Activated CD4-positive, alpha-beta memory T cell treated with anti-CD3 and anti-CD28 coated beads for 36 hours (primary cell): ENCODE results near the gene CD151. TPM values are rescaled to one million over a fixed set of nuclear protein-coding genes. Genes with fewer than 3 reads are reported as not detected.

Experiments used
- CTCF ChIA-PET: fragments of 350-600 bp; sonication (Branson Sonifier 250); formaldehyde crosslinking; loops from one replicate; lab custom pipeline; 2021; ENCODE audit warnings: antibody characterized with exemption, inconsistent platforms; lab: Charles Lee
- POLR2A ChIA-PET: fragments of 350-600 bp; sonication (Branson Sonifier 250); formaldehyde crosslinking; loops from one replicate; lab custom pipeline; 2021; ENCODE audit warnings: antibody characterized with exemption; lab: Charles Lee
- DNase-seq: peaks from one replicate; pipeline ENCODE4 v3.0.0-alpha.2; 2020
- H3K27ac Mint-ChIP-seq: one replicate; pipeline ENCODE4 v1.8.0; 2021; ENCODE audit warnings: mixed read lengths
- H3K27me3 Mint-ChIP-seq: one replicate; pipeline ENCODE4 v1.8.0; 2021; ENCODE audit warnings: mixed read lengths
- H3K36me3 Mint-ChIP-seq: one replicate; pipeline ENCODE4 v1.8.0; 2021; ENCODE audit warnings: mixed read lengths
- H3K4me1 Mint-ChIP-seq: one replicate; pipeline ENCODE4 v1.8.0; 2021; ENCODE audit warnings: low read depth, mixed read lengths
- H3K4me3 Mint-ChIP-seq: one replicate; pipeline ENCODE4 v1.8.0; 2021; ENCODE audit warnings: mild to moderate bottlenecking, mixed read lengths
- H3K9me3 Mint-ChIP-seq: one replicate; pipeline ENCODE4 v1.8.0; 2021; ENCODE audit warnings: mixed read lengths
- intact Hi-C: fragments of 100-400 bp; cut with micrococcal nuclease; formaldehyde crosslinking; loops from one replicate; pipeline ENCODE4 v1.15.1; 2023
- total RNA-seq, 2 experiments: library from RNA; stranded (reverse); gene quantifications; one replicate each; pipeline ENCODE4 v1.2.3, GENCODE V29; 2021

Gene CD151
- total RNA-seq, 2 experiments from 2014 or later, result 40.2 to 40.9 TPM

DNA sequence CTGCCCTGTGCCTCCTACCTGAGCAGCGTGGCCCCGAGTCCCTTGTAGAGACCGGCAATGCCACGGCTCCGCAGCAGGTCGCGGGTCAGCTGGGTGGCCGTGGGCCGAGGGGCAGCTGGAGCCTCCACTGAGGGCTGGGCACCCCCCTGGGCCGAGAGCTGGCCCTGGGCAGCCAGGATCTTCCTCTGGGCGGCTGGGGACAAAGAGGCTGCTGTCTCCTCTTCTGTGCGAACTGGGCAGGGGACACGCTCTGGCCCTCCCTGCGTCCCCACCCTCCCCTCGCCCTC, 40.3 kb upstream of the CD151 start:
- no peak for DNase-seq
- no peak overlapping the region for H3K27ac Mint-ChIP-seq
- CTCF ChIA-PET, result no interaction called here
- no peak overlapping the region for H3K4me3 Mint-ChIP-seq
- peaks cover 15% of the 10 kb centered on the region for H3K4me1 Mint-ChIP-seq
- POLR2A ChIA-PET, result no interaction called here
- H3K27me3 Mint-ChIP-seq, result no peaks in the 10 kb centered on the region
- peaks cover 15% of the 10 kb centered on the region for H3K36me3 Mint-ChIP-seq
- H3K9me3 Mint-ChIP-seq, result no peaks in the 10 kb centered on the region
- intact Hi-C loops, result loop anchor here (10.0 kb wide), 1 partner anchor 378 kb away; the partner anchor contains the start of gene SIGIRR

DNA sequence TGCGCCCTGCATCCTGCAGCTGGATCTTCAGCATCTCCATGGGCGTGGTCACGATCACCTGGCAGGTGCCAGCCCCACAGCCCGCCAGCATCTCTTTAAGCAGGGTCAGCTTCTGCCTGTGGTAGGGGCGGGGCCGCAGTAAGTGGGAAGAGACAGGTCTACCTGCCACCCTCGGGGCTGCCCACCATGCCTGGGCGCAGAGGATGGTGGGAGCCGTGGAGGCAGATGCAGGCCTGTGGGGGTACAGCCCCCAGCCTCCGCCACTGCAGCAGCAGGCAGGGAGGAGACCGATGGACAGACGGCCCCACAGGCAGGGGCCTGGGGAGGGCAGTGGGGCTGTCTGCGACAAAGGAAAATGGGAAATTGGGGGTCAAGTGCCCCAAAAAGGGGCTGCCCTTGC, 39.9 kb upstream of the CD151 start:
- ChIA-PET CTCF (interaction anchor here (0.6 kb wide), 1 partner anchor 1364 kb away, joined by 5 read pairs; no protein-coding TSS in a partner anchor), POLR2A (no interaction called here)
- Mint-ChIP-seq H3K27me3 (no peaks in the 10 kb centered on the region), H3K4me3 (no peak overlapping the region), H3K9me3 (no peaks in the 10 kb centered on the region), H3K27ac (no peak overlapping the region), H3K36me3 (peaks cover 15% of the 10 kb centered on the region), H3K4me1 (peaks cover 15% of the 10 kb centered on the region)
- intact Hi-C loops, result loop anchor here (10.0 kb wide), 1 partner anchor 378 kb away; the partner anchor contains the start of gene SIGIRR
- DNase-seq, result no peak

DNA sequence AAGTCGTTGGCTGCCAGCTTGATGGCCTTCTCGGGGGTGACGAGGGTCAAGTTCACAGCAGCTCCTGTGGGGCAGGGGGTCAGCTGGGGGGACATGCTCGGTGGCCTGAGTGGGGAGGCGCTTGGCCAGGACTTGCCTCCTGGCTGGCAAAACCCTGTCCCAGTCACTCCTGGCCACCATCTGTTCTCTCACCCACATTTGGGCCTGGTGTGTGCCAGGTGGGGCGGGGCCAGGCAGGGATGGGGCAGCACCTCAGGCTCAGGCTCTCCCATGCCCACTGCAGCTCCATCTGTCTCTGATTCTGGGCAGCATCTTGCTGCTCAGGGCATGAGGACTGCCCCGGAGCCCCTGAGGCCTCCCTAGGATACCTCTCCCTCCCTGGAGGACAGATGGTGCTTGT, 39.2 kb upstream of the CD151 start:
- ChIA-PET CTCF (interaction anchor here (0.6 kb wide), 1 partner anchor 1363 kb away, joined by 5 read pairs; no protein-coding TSS in a partner anchor), POLR2A (no interaction called here)
- Mint-ChIP-seq H3K36me3 (peaks cover 15% of the 10 kb centered on the region), H3K4me3 (no peak overlapping the region), H3K4me1 (peaks cover 15% of the 10 kb centered on the region), H3K27ac (no peak overlapping the region), H3K9me3 (no peaks in the 10 kb centered on the region), H3K27me3 (no peaks in the 10 kb centered on the region)
- intact Hi-C loops, result loop anchor here (10.0 kb wide), 1 partner anchor 379 kb away; the partner anchor contains the start of gene SIGIRR
- no peak for DNase-seq

DNA sequence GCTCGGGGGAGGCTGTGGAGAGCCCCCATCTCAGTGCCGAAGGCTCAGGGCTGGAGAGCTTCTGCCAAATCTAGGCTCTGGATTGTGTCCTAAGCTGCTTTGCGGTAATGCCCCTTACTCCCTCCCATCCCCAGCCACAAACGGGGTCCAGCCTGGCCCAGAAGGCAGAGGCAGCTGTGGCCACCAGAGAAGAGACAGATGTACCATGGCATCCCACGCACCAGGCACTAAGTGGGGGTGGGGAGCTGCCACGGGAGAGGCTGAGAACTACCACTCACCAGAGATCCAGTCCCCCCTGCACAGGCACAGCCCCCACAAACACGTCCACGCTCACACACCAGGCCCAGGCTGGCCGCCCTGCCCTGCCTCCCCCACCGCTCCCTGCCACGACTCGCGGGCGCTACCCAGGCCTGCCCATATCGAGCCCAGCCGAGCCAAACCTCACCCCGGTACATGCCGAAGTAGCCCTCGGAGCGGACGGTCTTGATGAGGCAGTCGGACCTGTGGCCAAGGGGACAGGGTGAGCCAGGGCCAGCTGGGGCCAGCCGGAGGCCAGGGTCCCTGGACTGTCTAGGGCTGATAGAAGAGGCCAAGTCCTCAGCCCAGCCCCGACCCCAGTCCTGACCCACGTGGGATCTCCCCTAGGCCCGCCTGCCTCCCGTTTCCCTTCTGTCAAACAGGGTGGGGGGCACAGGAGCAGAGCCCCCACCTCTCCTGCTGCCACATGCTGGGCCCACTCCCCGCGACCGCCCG, 38.6 kb upstream of the CD151 start:
- POLR2A ChIA-PET, result no interaction called here
- Mint-ChIP-seq H3K4me3 (no peak overlapping the region), H3K27me3 (no peaks in the 10 kb centered on the region), H3K36me3 (peaks cover 15% of the 10 kb centered on the region), H3K4me1 (peaks cover 15% of the 10 kb centered on the region), H3K9me3 (no peaks in the 10 kb centered on the region), H3K27ac (no peak overlapping the region)
- DNase-seq, result no peak
- intact Hi-C loops, result loop anchor here (10.0 kb wide), 1 partner anchor 379 kb away; the partner anchor contains the start of gene SIGIRR
- CTCF ChIA-PET, result no interaction called here

DNA sequence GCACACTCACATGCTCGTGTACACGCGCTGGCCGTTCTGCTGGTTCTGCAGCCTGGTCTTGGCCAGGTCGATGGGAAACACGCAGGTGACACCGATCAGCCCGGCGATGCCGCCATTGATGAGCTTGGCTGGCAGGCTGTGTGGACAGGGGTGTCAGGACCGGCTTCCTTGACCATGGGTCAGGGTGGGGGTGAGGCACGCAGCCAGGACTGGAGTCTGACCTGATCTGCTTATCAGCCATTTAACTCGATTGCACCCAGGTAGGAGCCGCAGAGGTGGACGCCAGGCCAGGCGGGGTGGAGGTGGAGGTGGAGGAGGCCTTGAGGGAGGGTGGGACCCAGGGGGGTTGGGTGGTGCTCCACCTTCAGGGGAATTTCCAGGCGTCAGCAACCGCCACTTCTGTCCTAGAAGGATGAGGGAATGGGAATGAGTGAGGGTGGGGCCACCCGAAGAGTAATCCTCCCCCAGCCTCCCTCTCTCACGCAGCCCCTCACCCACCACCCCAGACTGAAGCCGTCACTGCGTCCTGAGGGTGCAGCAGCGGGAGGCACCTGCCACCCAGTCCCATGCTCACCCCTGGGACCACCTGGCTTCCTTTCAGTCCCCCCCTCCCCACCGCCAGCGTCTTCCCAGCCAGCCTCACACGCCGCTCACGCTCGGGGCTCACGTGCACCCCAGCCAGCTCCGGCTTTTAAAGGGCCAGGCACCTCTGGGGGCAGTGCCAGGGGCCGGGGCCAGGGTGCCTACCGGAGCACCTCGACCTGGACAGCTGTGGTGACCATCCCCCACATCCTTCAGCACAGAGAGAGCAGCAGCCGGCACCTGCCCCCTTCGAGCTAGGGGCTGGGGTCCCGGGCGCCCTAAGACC, 37.8 kb upstream of the CD151 start:
- Mint-ChIP-seq H3K36me3 (peaks cover 15% of the 10 kb centered on the region), H3K4me3 (peak overlapping the region; percentile 81), H3K4me1 (peaks cover 15% of the 10 kb centered on the region), H3K27ac (no peak overlapping the region), H3K27me3 (no peaks in the 10 kb centered on the region), H3K9me3 (no peaks in the 10 kb centered on the region)
- intact Hi-C loops, result loop anchor here (5.0 to 10.0 kb wide), 3 partner anchors 178 to 380 kb away; partner anchors contain the start of genes IRF7 and SIGIRR
- ChIA-PET CTCF (interaction anchor here (1.2 kb wide), 1 partner anchor 10 kb away, joined by 6 read pairs; the partner anchor contains the start of gene PIDD1), POLR2A (interaction anchor here (1.1 to 2.5 kb wide), 5 partner anchors 11 to 179 kb away, joined by 4 to 14 read pairs (median 6); partner anchors contain the start of genes IRF7, PIDD1 and RPLP2)
- no peak for DNase-seq

DNA sequence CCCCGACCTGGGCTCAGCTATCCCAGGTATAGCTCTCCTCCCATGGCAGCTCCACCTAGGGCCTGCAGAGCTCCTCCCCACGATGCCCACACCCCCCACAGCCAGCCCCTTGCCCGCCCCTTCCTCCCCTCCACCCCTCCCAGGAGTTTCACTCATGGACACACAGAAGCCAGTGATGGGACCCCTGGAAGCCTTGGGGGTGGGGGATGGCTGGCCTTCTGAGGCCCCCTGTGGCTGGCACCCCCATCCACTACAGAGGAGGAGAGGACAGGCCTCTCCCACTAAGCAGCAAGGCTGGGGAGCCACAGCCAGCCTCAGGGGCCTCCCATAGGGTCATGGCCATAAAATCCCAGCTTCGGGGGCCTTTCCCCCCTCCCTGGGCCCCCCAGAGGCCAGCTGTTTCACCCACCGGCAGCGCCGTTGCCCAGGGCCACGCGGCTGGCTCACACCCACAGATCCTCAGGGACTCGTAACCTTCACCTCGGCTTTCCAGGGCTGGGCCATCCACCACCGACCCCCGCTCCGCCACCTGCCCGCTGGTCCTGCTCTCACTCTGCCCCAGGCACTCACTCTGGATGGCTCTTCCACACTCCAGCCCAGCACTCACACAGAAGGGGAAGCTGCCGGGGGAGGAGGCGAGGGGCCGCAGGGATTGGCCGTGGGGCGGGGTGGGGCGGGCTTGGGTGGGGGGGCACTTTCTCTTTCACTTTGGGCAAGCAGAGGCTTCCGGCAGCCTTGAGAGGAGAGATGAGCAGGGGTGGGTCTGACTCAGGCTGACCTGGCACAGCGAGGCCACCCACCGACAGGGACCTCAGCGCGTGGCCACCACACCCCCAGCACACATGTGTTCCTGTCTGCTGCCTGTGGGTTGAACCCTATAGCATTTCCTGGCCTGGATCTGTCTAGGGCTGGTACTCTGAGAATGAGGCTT, 36.9 kb upstream of the CD151 start:
- peaks cover 17% of the 10 kb centered on the region for H3K36me3 Mint-ChIP-seq
- peak overlapping the region; percentile 81 for H3K4me3 Mint-ChIP-seq
- ChIA-PET POLR2A (interaction anchor here (0.6 to 2.5 kb wide), 7 partner anchors 10 to 515 kb away, joined by 3 to 14 read pairs (median 6); partner anchors contain the start of genes IRF7, PIDD1 and RPLP2), CTCF (interaction anchor here (1.2 to 1.6 kb wide), 2 partner anchors 9 to 19 kb away, joined by 5 to 6 read pairs; partner anchors contain the start of genes GATD1 and PIDD1)
- intact Hi-C loops, result loop anchor here (1.0 to 10.0 kb wide), 8 partner anchors 9 to 381 kb away; partner anchors contain the start of genes GATD1, IRF7, PIDD1 and RPLP2
- peaks cover 15% of the 10 kb centered on the region for H3K4me1 Mint-ChIP-seq
- H3K9me3 Mint-ChIP-seq, result no peaks in the 10 kb centered on the region
- DNase-seq, result peak; percentile 94
- peak overlapping the region; percentile 76 for H3K27ac Mint-ChIP-seq
- no peaks in the 10 kb centered on the region for H3K27me3 Mint-ChIP-seq

DNA sequence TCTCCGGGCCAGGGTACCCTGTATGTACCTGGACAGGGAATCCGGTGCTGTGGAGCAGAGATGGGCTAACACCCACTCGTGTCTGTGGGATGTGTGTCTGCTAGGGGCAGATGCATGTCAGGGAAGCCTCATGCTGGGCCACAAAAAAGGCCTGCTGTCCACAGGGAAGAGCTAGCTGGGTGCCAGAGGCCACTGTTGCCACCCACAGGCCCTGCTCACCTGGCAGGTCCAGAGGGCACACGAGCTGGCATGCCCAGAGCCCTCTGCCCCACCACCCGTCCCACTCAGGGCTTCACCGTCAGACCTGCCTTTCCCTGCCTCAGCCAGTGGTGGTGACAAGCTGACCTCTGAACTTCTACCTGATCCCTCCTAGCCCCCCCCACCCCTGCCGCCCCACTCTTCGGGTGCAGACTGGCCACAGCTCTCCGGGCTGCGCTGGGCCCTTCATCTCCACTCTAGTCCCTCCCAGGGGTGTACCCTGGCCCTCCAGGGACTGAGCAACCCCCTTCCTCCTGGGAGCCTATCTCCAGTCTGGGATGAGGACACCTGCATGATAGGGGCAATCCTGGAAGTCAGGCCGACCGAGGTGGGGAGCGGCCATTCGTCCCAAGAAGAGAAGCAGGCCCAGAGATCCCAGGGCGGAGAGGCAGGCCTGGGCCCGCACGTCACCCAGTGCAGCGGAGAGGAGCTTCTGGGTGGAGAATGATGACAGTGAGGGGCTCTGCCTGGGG, 36.0 kb upstream of the CD151 start:
- intact Hi-C loops, result loop anchor here (1.0 to 10.0 kb wide), 9 partner anchors 9 to 382 kb away; partner anchors contain the start of genes GATD1, IRF7, PIDD1 and RPLP2
- DNase-seq, result no peak

DNA sequence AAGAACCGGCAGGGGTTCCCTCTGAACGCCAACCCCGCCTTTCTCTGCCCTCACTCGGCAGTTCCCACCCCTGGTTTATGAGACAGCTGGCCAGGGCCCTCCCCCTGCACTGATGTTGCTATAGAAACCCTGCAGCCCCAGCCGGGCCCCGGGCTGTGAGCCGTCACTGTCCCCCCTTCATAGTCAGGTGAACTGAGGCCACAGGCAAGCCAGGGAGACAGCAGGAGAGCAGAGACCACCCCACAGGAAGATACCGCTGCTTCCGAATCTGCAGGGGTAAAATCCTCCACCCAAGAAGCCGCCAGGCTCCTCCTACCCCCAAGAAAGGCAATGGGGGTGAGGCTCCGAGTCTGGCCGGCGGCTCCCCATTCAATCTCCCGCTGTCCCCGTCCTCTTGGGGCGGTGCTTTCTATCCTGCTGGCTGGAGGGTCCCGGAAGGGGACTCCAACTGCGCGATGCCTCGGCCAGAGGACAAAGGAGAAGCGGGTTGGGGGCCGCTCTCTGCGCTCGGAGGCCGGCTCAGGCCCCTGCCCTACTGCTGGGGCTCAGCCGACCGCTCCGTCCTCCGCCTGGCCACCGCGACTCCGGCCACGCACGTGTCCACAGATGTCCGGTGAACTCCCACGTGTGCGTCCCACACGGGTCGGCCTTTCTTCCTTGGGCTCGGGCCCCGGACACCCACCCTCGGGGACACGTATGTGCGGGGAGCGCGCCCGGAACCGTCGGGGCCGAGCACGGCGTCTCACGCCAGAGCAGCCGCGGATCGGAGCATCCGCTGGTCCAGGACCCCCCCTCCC, 35.3 kb upstream of the CD151 start:
- POLR2A ChIA-PET, result interaction anchor here (1.2 to 2.5 kb wide), 4 partner anchors 8 to 21 kb away, joined by 4 to 14 read pairs (median 8); partner anchors contain the start of genes PIDD1 and RPLP2
- intact Hi-C loops, result loop anchor here (1.0 to 10.0 kb wide), 7 partner anchors 21 to 383 kb away; partner anchors contain the start of genes GATD1, IRF7, SIGIRR and TALDO1
- CTCF ChIA-PET, result interaction anchor here (1.0 to 1.6 kb wide), 2 partner anchors 11 to 20 kb away, joined by 4 to 5 read pairs; partner anchors contain the start of gene GATD1
- Mint-ChIP-seq H3K36me3 (peaks cover 12% of the 10 kb centered on the region), H3K27me3 (no peaks in the 10 kb centered on the region), H3K27ac (peak overlapping the region; percentile 76), H3K4me3 (peak overlapping the region; percentile 81), H3K9me3 (no peaks in the 10 kb centered on the region), H3K4me1 (peaks cover 15% of the 10 kb centered on the region)
- DNase-seq, result peak; percentile 85

More for the DNA sequence above, 36.0 kb upstream of the CD151 start:
- no peaks in the 10 kb centered on the region for H3K9me3 Mint-ChIP-seq
- H3K27me3 Mint-ChIP-seq, result no peaks in the 10 kb centered on the region
- peaks cover 15% of the 10 kb centered on the region for H3K4me1 Mint-ChIP-seq
- H3K4me3 Mint-ChIP-seq, result peak overlapping the region; percentile 81
- H3K36me3 Mint-ChIP-seq, result peaks cover 15% of the 10 kb centered on the region
- H3K27ac Mint-ChIP-seq, result peak overlapping the region; percentile 76
- ChIA-PET POLR2A (interaction anchor here (0.6 to 2.5 kb wide), 8 partner anchors 9 to 515 kb away, joined by 3 to 14 read pairs (median 5); partner anchors contain the start of genes IRF7, PIDD1 and RPLP2), CTCF (interaction anchor here (1.0 to 1.6 kb wide), 3 partner anchors 8 to 20 kb away, joined by 4 to 6 read pairs (median 5); partner anchors contain the start of genes GATD1 and PIDD1)

DNA sequence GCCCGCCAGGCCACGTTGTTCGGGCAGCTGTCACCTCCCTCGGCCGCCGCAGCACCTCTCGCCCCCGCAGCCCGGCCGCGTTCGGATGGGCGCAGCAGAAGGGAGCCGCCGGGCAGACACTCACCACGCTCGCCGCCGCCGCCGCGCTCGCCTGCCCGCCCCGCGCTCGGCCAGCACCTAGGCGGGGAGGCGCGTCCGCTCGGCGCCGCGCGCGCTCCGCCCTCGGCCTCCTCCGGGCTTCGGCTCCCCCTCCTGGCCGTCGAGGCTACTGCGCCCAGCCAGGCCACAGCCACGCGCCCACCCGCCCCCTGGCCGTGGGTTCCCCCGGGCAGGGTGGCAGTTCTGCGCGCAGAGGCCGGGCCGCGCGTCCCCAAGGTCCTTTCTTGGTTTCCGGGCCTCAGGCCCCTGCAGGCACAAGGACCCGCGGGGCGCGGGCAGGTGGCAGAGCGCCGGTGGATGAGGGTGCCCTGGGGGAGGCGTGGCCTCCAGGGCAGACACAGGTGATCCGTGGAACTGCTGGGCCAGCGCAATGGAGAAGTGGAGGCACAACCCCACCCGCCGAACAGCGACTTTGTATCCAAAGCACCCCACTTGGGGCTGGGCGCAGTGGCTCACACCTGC, 34.5 kb upstream of the CD151 start, which contains the start of gene SLC25A22:
Gene SLC25A22, minus strand, starts transcription at position 189 of the 621 bp plus-strand sequence. CDS start 3,275 bp downstream, outside the sequence.
- peak within 1 kb of the TSS; percentile 81 for H3K4me3 Mint-ChIP-seq
- no peaks in the 10 kb centered on the region for H3K27me3 Mint-ChIP-seq
- no peaks in the 10 kb centered on the region for H3K9me3 Mint-ChIP-seq
- H3K4me1 Mint-ChIP-seq, result peaks cover 19% of the 10 kb centered on the region
- H3K36me3 Mint-ChIP-seq, result peaks cover 12% of the 10 kb centered on the region
- POLR2A ChIA-PET, result no interaction called here
- CTCF ChIA-PET, result interaction anchor here (1.2 kb wide), 1 partner anchor 11 kb away, joined by 7 read pairs; the partner anchor contains the start of gene RPLP2
- peak; percentile 88 for DNase-seq
- intact Hi-C loops, result loop anchor here (5.0 to 10.0 kb wide), 3 partner anchors 181 to 383 kb away; partner anchors contain the start of genes IRF7 and SIGIRR
- peak within 1 kb of the TSS; percentile 76 for H3K27ac Mint-ChIP-seq
